VCaP (cell line): ENCODE measurements around the gene ELN.

Source experiments
- H3K27ac ChIP-seq: fragments of 450-650 bp; 2 replicates; pipeline ENCODE4 v1.5.1; 2017
- CTCF ChIP-seq: fragments of 450-650 bp; conservative IDR thresholded peaks from 2 replicates; pipeline ENCODE4 v1.5.1; 2017; ENCODE audit warnings: mild to moderate bottlenecking, moderate library complexity

The ELN gene

GRCh38 chr7:74104702-74105101 lies 76.7 kb downstream of the ELN start:
- no peak overlapping the region for H3K27ac ChIP-seq
- TF ChIP-seq CTCF: no peak

DNA sequence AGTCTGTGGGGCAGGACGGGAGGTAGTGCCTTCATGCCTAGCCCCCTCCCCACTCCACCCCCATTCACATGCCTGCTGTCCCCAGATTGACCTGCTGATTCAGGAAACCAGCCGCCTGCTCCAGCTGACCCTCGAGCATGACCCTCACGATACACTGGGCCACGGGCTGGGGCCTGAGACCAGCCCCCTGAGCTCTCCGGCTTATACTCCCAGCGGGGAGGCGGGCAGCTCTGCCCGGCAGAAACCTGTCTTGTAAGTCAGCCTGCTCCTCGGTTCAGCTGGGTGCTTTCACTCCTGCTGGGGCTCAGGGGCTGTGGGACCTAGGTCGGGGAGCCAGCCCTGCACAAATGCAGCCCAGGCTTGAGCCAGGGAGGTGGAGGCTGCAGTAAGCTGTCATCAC lies 78.0 kb downstream of the ELN start:
- no peak for TF ChIP-seq CTCF
- H3K27ac ChIP-seq: no peak overlapping the region

DNA sequence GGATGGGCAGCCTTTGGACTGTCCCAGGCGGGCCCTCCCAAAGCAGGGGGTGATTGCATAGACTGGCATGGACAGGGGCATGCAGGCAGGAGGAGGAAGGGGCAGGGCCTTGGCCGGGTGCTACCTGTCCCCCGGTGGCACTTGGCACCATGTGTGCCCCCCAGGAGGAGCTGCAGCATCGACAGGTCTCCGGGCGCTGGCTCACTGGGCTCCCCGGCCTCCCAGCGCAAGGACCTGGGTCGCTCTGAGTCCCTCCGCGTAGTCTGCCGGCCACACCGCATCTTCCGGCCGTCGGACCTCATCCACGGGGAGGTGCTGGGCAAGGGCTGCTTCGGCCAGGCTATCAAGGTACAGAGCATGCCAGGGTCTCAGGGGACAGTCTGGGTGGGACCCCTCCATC lies 78.9 kb downstream of the ELN start:
- no peak overlapping the region for H3K27ac ChIP-seq
- no peak for TF ChIP-seq CTCF

DNA sequence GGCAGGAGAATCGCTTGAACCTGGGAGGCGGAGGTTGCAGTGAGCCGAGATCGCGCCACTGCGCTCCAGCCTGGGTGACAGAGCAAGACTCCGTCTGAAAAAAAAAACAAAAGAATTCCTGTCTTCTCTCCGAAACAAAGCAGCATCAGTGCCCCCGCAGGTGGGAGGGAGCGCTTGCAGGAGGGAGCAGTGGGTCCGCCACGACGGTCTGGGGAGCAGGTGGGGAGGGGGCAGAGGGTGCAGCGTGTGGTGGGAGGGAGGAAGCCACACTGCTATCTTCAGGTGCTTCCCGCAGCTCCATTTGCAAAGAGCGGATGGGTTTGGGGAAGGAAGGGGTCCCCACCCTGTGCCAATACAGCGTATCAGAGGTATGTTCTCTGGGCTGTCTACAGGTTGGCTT lies 87.4 kb downstream of the ELN start:
- no peak overlapping the region for H3K27ac ChIP-seq
- TF ChIP-seq CTCF: no peak

GRCh38 chr7:74116356-74116755 lies 88.4 kb downstream of the ELN start:
- H3K27ac ChIP-seq: no peak overlapping the region
- TF ChIP-seq CTCF: no peak
